Mesendoderm (in vitro differentiated cells): Measurements from ENCODE around the gene SPATS2.

Experiments
- DNase-seq: peaks from one replicate; pipeline ENCODE4 v3.0.0; 2013
- H2AK5ac ChIP-seq: 2 replicates; pipeline ENCODE4 v1.6.1; 2013; ENCODE audit warnings: low read length, inconsistent platforms
- H2BK120ac ChIP-seq: 2 replicates; pipeline ENCODE4 v1.6.1; 2013; ENCODE audit warnings: low read depth, mild to moderate bottlenecking, low read length, moderate library complexity, mixed read lengths
- H2BK15ac ChIP-seq: replicated peaks from 2 replicates; pipeline ENCODE4 v1.6.1; 2013; ENCODE audit warnings: low read depth, mild to moderate bottlenecking, moderate library complexity
- H2BK5ac ChIP-seq: 2 replicates; pipeline ENCODE4 v1.6.1; 2013; ENCODE audit warnings: low read length, inconsistent platforms
- H3K18ac ChIP-seq: 2 replicates; pipeline ENCODE4 v1.6.1; 2013; ENCODE audit warnings: mild to moderate bottlenecking, low read length, mixed read lengths
- H3K23ac ChIP-seq: one replicate; pipeline ENCODE4 v1.6.1; 2013; ENCODE audit warnings: low read length
- H3K27ac ChIP-seq: 2 replicates; pipeline ENCODE4 v1.5.1; 2013; ENCODE audit warnings: low read depth, mild to moderate bottlenecking, inconsistent platforms, low read length, moderate library complexity
- H3K27me3 ChIP-seq: 2 replicates; pipeline ENCODE4 v1.6.1; 2013; ENCODE audit warnings: low read length, control low read depth, mild to moderate bottlenecking, inconsistent platforms; ENCODE audit not compliant: insufficient read depth, poor library complexity
- H3K36me3 ChIP-seq: 2 replicates; pipeline ENCODE4 v1.6.1; 2013; ENCODE audit warnings: low read length, inconsistent platforms; ENCODE audit not compliant: control insufficient read depth, insufficient read depth
- H3K4ac ChIP-seq: one replicate; pipeline ENCODE4 v1.6.1; 2013; ENCODE audit warnings: low read depth, mild to moderate bottlenecking, low read length, moderate library complexity
- H3K4me1 ChIP-seq: 2 replicates; pipeline ENCODE4 v1.6.1; 2013; ENCODE audit warnings: low read depth, low read length, inconsistent platforms; ENCODE audit not compliant: control insufficient read depth
- H3K4me2 ChIP-seq: 2 replicates; pipeline ENCODE4 v1.6.1; 2013; ENCODE audit warnings: low read length
- H3K4me3 ChIP-seq: 2 replicates; pipeline ENCODE4 v1.5.1; 2013; ENCODE audit warnings: mild to moderate bottlenecking, low read length
- H3K56ac ChIP-seq: one replicate; pipeline ENCODE4 v1.6.1; 2013; ENCODE audit warnings: low read length
- H3K79me1 ChIP-seq: 2 replicates; pipeline ENCODE4 v1.6.1; 2013; ENCODE audit warnings: low read length, inconsistent platforms
- H3K79me2 ChIP-seq: 2 replicates; pipeline ENCODE4 v1.6.1; 2013; ENCODE audit warnings: mild to moderate bottlenecking, low read length; ENCODE audit not compliant: control insufficient read depth, insufficient read depth
- H3K9ac ChIP-seq: 2 replicates; pipeline ENCODE4 v1.6.1; 2013; ENCODE audit warnings: low read length, inconsistent platforms
- H4K5ac ChIP-seq: one replicate; pipeline ENCODE4 v1.6.1; 2013; ENCODE audit warnings: low read length
- H4K8ac ChIP-seq: one replicate; pipeline ENCODE4 v1.6.1; 2013; ENCODE audit warnings: low read depth, mild to moderate bottlenecking, control low read depth, low read length, moderate library complexity
- WGBS: extraction: QIAGEN DNeasy Blood & Tissue Kit; methylation state at CpG from one replicate; pipeline ENCODE4 v1.1.7; 2013; ENCODE audit warnings: low lambda C conversion rate, missing lambda C conversion rate; ENCODE audit not compliant: insufficient coverage; ENCODE audit errors: extremely low coverage; 5-methylcytosine and 5-hydroxymethylcytosine counted together

SPATS2 gene

DNA sequence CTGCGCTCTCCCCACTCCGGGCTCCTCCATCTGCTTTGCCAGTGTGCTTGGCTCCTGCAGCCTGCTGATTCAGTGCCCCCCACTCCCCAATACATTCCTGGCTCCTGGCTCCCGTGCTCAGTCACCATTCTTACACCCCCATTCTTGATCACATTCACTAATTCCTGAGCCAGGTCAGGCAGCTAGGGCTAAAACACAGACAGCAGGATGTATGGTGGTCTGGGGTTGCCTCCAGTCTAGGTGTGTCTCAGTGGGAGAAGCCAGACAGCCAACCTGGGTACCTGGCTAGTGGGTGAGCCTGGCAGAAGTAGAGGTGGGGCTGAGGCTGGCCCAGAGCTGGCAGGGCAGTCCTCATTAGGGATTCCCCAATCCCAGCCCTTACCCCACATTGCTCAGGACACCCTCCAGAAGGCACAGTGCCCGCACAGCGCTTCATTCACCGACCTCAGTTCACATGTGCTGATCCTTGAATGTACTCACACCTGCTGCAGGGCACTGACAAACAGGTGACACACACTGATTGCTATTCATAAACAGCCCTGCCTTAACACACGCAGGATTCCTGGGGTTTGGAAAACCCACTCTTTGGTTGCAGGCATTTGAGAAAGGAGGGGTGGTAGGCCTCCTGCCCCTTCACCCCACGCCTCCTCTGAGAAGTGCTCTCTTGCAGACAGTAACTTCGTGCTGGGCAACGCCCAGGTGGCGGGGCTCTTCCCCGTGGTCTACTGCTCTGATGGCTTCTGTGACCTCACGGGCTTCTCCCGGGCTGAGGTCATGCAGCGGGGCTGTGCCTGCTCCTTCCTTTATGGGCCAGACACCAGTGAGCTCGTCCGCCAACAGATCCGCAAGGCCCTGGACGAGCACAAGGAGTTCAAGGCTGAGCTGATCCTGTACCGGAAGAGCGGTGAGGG is 173.2 kb downstream of the SPATS2 start:
- Histone ChIP-seq H2BK5ac (no peak overlapping the region), H3K4me1 (peaks cover 2% of the 10 kb centered on the region), H3K23ac (no peak overlapping the region), H4K5ac (no peak overlapping the region), H3K4me3 (no peak overlapping the region), H3K4me2 (no peak overlapping the region), H2BK120ac (no peak overlapping the region), H2BK15ac (no peak overlapping the region), H3K56ac (no peak overlapping the region), H3K27me3 (peaks cover 50% of the 10 kb centered on the region), H4K8ac (no peak overlapping the region), H3K4ac (no peak overlapping the region), H3K79me1 (no peaks in the 10 kb centered on the region), H2AK5ac (no peak overlapping the region), H3K79me2 (no peaks in the 10 kb centered on the region), H3K36me3 (no peaks in the 10 kb centered on the region), H3K18ac (no peak overlapping the region), H3K9ac (no peak overlapping the region), H3K27ac (no peak overlapping the region)
- no CpG with 5 or more reads among the region's 21 CpGs for WGBS
- peak; percentile 35 for DNase-seq

- no peak overlapping the region for H3K23ac ChIP-seq
- WGBS = no CpG with 5 or more reads among the region's 18 CpGs
- peaks cover 44% of the 10 kb centered on the region for H3K27me3 ChIP-seq
- peaks cover 2% of the 10 kb centered on the region for H3K4me1 ChIP-seq
- H3K56ac ChIP-seq = no peak overlapping the region
- DNase-seq = no peak
- H3K4me3 ChIP-seq = no peak overlapping the region
- H2BK120ac ChIP-seq = no peak overlapping the region
- no peaks in the 10 kb centered on the region for H3K36me3 ChIP-seq
- no peak overlapping the region for H4K5ac ChIP-seq
- H3K9ac ChIP-seq = no peak overlapping the region
- no peak overlapping the region for H4K8ac ChIP-seq
- H3K4ac ChIP-seq = no peak overlapping the region
- H3K79me1 ChIP-seq = no peaks in the 10 kb centered on the region
- H2AK5ac ChIP-seq = no peak overlapping the region
- H3K4me2 ChIP-seq = no peak overlapping the region
- H2BK5ac ChIP-seq = no peak overlapping the region
- H3K79me2 ChIP-seq = no peaks in the 10 kb centered on the region
- H3K18ac ChIP-seq = no peak overlapping the region
- H2BK15ac ChIP-seq = no peak overlapping the region
- H3K27ac ChIP-seq = no peak overlapping the region
Observed at GRCh38 chr12:49541140-49541861, 174.0 kb downstream of the SPATS2 start.

DNA sequence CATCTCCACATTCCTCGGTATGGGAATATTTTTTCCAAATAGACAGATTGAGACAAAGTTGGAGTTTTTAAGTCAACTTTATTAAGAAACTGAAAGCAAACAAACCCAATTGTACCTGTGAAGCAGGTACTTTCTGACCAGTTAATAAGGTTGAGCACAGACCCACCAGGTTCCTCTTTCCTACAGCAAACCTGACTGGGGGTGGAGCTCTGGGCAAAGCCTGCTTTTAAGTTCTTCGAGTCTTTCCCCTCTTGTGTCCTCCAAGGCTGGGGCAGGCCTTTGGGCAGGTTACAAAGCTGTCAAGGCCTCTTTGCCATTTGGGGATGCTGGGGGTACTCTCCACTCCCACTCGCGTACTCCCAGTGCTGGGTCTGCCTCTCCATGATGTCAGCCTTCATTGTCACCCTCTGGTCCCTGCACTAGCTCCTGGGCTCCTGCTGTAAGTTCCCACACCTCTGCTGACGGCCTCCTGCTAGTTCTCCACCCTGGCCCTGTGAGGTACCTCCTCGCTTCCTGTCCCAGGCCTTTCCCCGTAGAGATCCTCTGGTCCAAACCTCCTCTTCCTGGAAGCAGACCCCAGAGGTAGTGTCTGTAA is 174.7 kb downstream of the SPATS2 start:
- H3K4me1 ChIP-seq = peaks cover 2% of the 10 kb centered on the region
- H3K36me3 ChIP-seq = no peaks in the 10 kb centered on the region
- H3K18ac ChIP-seq = no peak overlapping the region
- no peak overlapping the region for H3K9ac ChIP-seq
- H4K5ac ChIP-seq = no peak overlapping the region
- no peaks in the 10 kb centered on the region for H3K79me1 ChIP-seq
- no CpG with 5 or more reads among the region's 7 CpGs for WGBS
- no peak for DNase-seq
- no peak overlapping the region for H3K56ac ChIP-seq
- H2BK120ac ChIP-seq = no peak overlapping the region
- peaks cover 38% of the 10 kb centered on the region for H3K27me3 ChIP-seq
- no peak overlapping the region for H3K23ac ChIP-seq
- no peak overlapping the region for H3K4me3 ChIP-seq
- H3K79me2 ChIP-seq = no peaks in the 10 kb centered on the region
- no peak overlapping the region for H4K8ac ChIP-seq
- H2BK5ac ChIP-seq = no peak overlapping the region
- H2BK15ac ChIP-seq = no peak overlapping the region
- no peak overlapping the region for H3K4ac ChIP-seq
- H2AK5ac ChIP-seq = no peak overlapping the region
- no peak overlapping the region for H3K27ac ChIP-seq
- H3K4me2 ChIP-seq = no peak overlapping the region

GRCh38 chr12:49542592-49543160 is 175.4 kb downstream of the SPATS2 start:
- Histone ChIP-seq H2BK5ac (no peak overlapping the region), H3K23ac (no peak overlapping the region), H3K79me1 (no peaks in the 10 kb centered on the region), H3K79me2 (no peaks in the 10 kb centered on the region), H2AK5ac (no peak overlapping the region), H3K56ac (no peak overlapping the region), H3K4me3 (no peak overlapping the region), H2BK120ac (no peak overlapping the region), H3K27ac (no peak overlapping the region), H3K9ac (no peak overlapping the region), H3K4me2 (no peak overlapping the region), H3K27me3 (peaks cover 33% of the 10 kb centered on the region), H2BK15ac (no peak overlapping the region), H3K4me1 (peaks cover 2% of the 10 kb centered on the region), H3K18ac (no peak overlapping the region), H3K36me3 (no peaks in the 10 kb centered on the region), H3K4ac (no peak overlapping the region), H4K5ac (no peak overlapping the region), H4K8ac (no peak overlapping the region)
- WGBS = no CpG with 5 or more reads among the region's 15 CpGs
- no peak for DNase-seq

GRCh38 chr12:49543221-49543913 is 176.1 kb downstream of the SPATS2 start:
- Histone ChIP-seq H3K27ac (no peak overlapping the region), H3K79me2 (no peaks in the 10 kb centered on the region), H3K36me3 (no peaks in the 10 kb centered on the region), H2BK5ac (no peak overlapping the region), H3K4me3 (no peak overlapping the region), H4K5ac (no peak overlapping the region), H4K8ac (no peak overlapping the region), H2BK120ac (no peak overlapping the region), H3K18ac (no peak overlapping the region), H3K9ac (no peak overlapping the region), H3K4me2 (no peak overlapping the region), H3K4ac (no peak overlapping the region), H3K79me1 (no peaks in the 10 kb centered on the region), H3K56ac (no peak overlapping the region), H2AK5ac (no peak overlapping the region), H3K23ac (no peak overlapping the region), H2BK15ac (no peak overlapping the region), H3K27me3 (peaks cover 26% of the 10 kb centered on the region), H3K4me1 (no peaks in the 10 kb centered on the region)
- DNase-seq = no peak
- WGBS = no CpG with 5 or more reads among the region's 20 CpGs
